Smooth muscle cell (in vitro differentiated cells): ENCODE measurements around the gene CFAP77. TPM values are rescaled to one million over a fixed set of nuclear protein-coding genes. Genes with fewer than 3 reads are reported as not detected.

Experiments used
- DNase-seq: peaks from one replicate; lab custom pipeline; 2025; ENCODE audit not compliant: unreplicated experiment; lab: John Stamatoyannopoulos, UW
- H2AFZ ChIP-seq: fragments of 200-600 bp; sonication (generic); 2 replicates; pipeline ENCODE4 v1.6.0; 2016; ENCODE audit warnings: antibody characterized with exemption, low read depth, mild to moderate bottlenecking
- H3F3A ChIP-seq: fragments of 200-600 bp; sonication (generic); 2 replicates; pipeline ENCODE4 v1.6.0; 2017; ENCODE audit warnings: antibody characterized with exemption, low read depth
- H3K27ac ChIP-seq: fragments of 200-600 bp; sonication (generic); 2 replicates; pipeline ENCODE4 v1.5.1; 2016; ENCODE audit warnings: low read depth, mild to moderate bottlenecking
- H3K27me3 ChIP-seq: fragments of 200-600 bp; sonication (generic); 2 replicates; pipeline ENCODE4 v1.6.1; 2016; ENCODE audit warnings: low read depth, mild to moderate bottlenecking
- H3K36me3 ChIP-seq: fragments of 200-600 bp; sonication (generic); 2 replicates; pipeline ENCODE4 v1.5.1; 2016; ENCODE audit warnings: low read depth
- H3K4me1 ChIP-seq: fragments of 200-600 bp; sonication (generic); 2 replicates; pipeline ENCODE4 v1.5.1; 2016; ENCODE audit warnings: low read depth
- H3K4me2 ChIP-seq: fragments of 200-600 bp; sonication (generic); 2 replicates; pipeline ENCODE4 v1.6.0; 2016; ENCODE audit warnings: mild to moderate bottlenecking
- H3K4me3 ChIP-seq: fragments of 200-600 bp; sonication (generic); 2 replicates; pipeline ENCODE4 v1.5.1; 2016; ENCODE audit warnings: mild to moderate bottlenecking
- H3K79me2 ChIP-seq: fragments of 200-600 bp; sonication (generic); 2 replicates; pipeline ENCODE4 v1.6.0; 2016; ENCODE audit warnings: low read depth, mild to moderate bottlenecking
- H3K9ac ChIP-seq: fragments of 200-600 bp; sonication (generic); 2 replicates; pipeline ENCODE4 v1.6.0; 2016; ENCODE audit warnings: low read depth
- H3K9me3 ChIP-seq: fragments of 200-600 bp; sonication (generic); replicated peaks from 2 replicates; pipeline ENCODE4 v1.5.1; 2016; ENCODE audit warnings: low read depth
- H4K20me1 ChIP-seq: fragments of 200-600 bp; sonication (generic); 2 replicates; pipeline ENCODE4 v1.6.0; 2016; ENCODE audit warnings: low read depth
- CTCF ChIP-seq: fragments of 200-600 bp; sonication (generic); IDR thresholded peaks from 2 replicates; pipeline ENCODE4 v1.5.1; 2017; ENCODE audit warnings: borderline replicate concordance, mild to moderate bottlenecking, antibody characterized with exemption; ENCODE audit not compliant: insufficient read depth, poor library complexity, severe bottlenecking
- WGBS: methylation state at CpG from one replicate; pipeline ENCODE4 v1.1.7; 2016; ENCODE audit warnings: low lambda C conversion rate; 5-methylcytosine and 5-hydroxymethylcytosine counted together
- polyA plus RNA-seq: library from polyadenylated mRNA; unstranded; fragments of >200 nt; fragmentation: Nextera tagmentation; extraction: Ambion mirVana; gene quantifications from 2 replicates; pipeline ENCODE4 v1.2.1, GENCODE V29; 2016
- total RNA-seq: library from RNA; depleted of rRNA; stranded (reverse); fragments of >200 nt; gene quantifications from 2 replicates; pipeline ENCODE4 v1.2.3, GENCODE V29; 2014

The CFAP77 gene
- total and polyA plus RNA-seq, 2 experiments from 2014 or later = 0.31 TPM; not detected in 1

DNA sequence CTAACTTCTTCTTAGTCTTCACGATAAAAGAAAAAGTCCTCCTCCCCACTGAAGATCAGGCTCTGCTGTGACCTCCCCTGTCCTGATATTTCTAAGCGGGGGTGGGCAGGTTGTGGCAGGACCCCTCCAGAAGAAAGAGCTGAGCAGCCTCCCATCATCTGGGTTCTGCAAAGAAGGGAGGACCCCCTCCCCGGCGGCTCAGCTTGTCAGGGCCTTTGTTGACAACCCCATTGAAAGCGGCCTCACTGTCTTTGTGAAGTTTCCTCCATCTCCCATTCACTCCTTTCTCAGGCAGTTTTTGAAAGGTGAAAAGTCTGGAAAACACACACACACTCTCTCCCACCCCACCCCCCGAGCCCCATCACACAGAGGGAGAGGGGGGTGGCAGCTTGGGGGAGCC, 146.2 kb downstream of the CFAP77 start:
- H3K79me2 ChIP-seq = no peaks in the 10 kb centered on the region
- H3K9ac ChIP-seq = no peak overlapping the region
- H2AFZ ChIP-seq = no peak overlapping the region
- 83% methylated on average over 6 of the region's 6 CpGs for WGBS
- H3K36me3 ChIP-seq = no peaks in the 10 kb centered on the region
- no peak overlapping the region for H3K4me2 ChIP-seq
- TF ChIP-seq CTCF = no peak
- H3K4me3 ChIP-seq = no peak overlapping the region
- no peaks in the 10 kb centered on the region for H3K9me3 ChIP-seq
- no peak overlapping the region for H3K27ac ChIP-seq
- DNase-seq = no peak
- no peaks in the 10 kb centered on the region for H4K20me1 ChIP-seq
- H3K4me1 ChIP-seq = peaks cover 18% of the 10 kb centered on the region
- no peaks in the 10 kb centered on the region for H3F3A ChIP-seq
- peaks cover 20% of the 10 kb centered on the region for H3K27me3 ChIP-seq

GRCh38 chr9:132556714-132557113, 146.7 kb downstream of the CFAP77 start:
- Histone ChIP-seq H3K79me2 (no peaks in the 10 kb centered on the region), H3K9me3 (no peaks in the 10 kb centered on the region), H3K9ac (no peak overlapping the region), H3K4me3 (no peak overlapping the region), H3K36me3 (no peaks in the 10 kb centered on the region), H4K20me1 (no peaks in the 10 kb centered on the region), H2AFZ (no peak overlapping the region), H3K27me3 (peaks cover 22% of the 10 kb centered on the region), H3K27ac (no peak overlapping the region), H3F3A (no peaks in the 10 kb centered on the region), H3K4me1 (peaks cover 18% of the 10 kb centered on the region), H3K4me2 (no peak overlapping the region)
- DNase-seq = no peak
- WGBS = 94% methylated on average over 26 of the region's 26 CpGs
- no peak for TF ChIP-seq CTCF

GRCh38 chr9:132557159-132557558, 147.1 kb downstream of the CFAP77 start:
- Histone ChIP-seq H3K27me3 (peaks cover 24% of the 10 kb centered on the region), H3K4me2 (no peak overlapping the region), H3K4me1 (peaks cover 18% of the 10 kb centered on the region), H3F3A (no peaks in the 10 kb centered on the region), H3K9me3 (no peaks in the 10 kb centered on the region), H3K36me3 (no peaks in the 10 kb centered on the region), H4K20me1 (no peaks in the 10 kb centered on the region), H3K4me3 (no peak overlapping the region), H3K9ac (no peak overlapping the region), H3K27ac (no peak overlapping the region), H2AFZ (no peak overlapping the region), H3K79me2 (no peaks in the 10 kb centered on the region)
- TF ChIP-seq CTCF = no peak
- no peak for DNase-seq
- WGBS = 94% methylated on average over 15 of the region's 15 CpGs

DNA sequence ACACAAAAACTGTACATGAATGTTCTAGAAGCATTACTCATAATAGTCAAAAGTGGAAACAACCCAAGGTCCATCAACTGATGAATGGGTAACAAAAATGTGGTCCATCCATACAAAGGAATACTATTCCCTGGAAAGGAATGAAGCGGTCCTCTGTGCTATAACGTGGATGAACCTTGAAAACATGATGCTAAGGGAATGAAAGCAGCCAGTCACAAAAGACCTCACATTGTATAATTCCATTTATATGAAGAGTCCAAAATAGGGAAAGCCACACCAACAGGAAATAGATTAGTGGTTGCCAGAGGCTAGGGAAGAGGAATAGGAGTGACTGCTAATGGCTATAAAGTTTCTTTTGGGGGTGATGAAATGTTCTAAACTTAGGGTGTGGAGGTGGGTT, 149.7 kb downstream of the CFAP77 start:
- Histone ChIP-seq H3K27ac (no peak overlapping the region), H3F3A (no peaks in the 10 kb centered on the region), H3K4me1 (peaks cover 18% of the 10 kb centered on the region), H2AFZ (no peak overlapping the region), H3K9me3 (no peaks in the 10 kb centered on the region), H3K9ac (no peak overlapping the region), H4K20me1 (no peaks in the 10 kb centered on the region), H3K4me3 (no peak overlapping the region), H3K27me3 (peaks cover 35% of the 10 kb centered on the region), H3K4me2 (no peak overlapping the region), H3K79me2 (no peaks in the 10 kb centered on the region), H3K36me3 (no peaks in the 10 kb centered on the region)
- WGBS = 89% methylated on average over 2 of the region's 2 CpGs
- TF ChIP-seq CTCF = no peak
- DNase-seq = no peak
